Frontal cortex (tissue), 4 donors: ENCODE data around the gene PLEKHG2. TPM values are rescaled to one million over a fixed set of nuclear protein-coding genes. Genes with fewer than 3 reads are reported as not detected.

Experiments used
- DNase-seq, 2 donors: peaks; one replicate each; pipeline ENCODE4 v3.0.0; 2012; ENCODE audit warnings: low spot score in 2 of 2
- FAIRE-seq: peaks from 2 replicates; lab custom pipeline; 2012; peaks lifted over from hg19 to GRCh38; lab: Jason Lieb, UNC
- total RNA-seq: library from RNA; depleted of rRNA; stranded (reverse); fragments of >200 nt; gene quantifications from one replicate; pipeline ENCODE4 v1.2.3, GENCODE V29; 2014
- donor health status: control.
- donor health status: control.
- donor health status: control.

Gene PLEKHG2
- total RNA-seq, 1 donor from 2014 or later = 17.5 TPM

DNA sequence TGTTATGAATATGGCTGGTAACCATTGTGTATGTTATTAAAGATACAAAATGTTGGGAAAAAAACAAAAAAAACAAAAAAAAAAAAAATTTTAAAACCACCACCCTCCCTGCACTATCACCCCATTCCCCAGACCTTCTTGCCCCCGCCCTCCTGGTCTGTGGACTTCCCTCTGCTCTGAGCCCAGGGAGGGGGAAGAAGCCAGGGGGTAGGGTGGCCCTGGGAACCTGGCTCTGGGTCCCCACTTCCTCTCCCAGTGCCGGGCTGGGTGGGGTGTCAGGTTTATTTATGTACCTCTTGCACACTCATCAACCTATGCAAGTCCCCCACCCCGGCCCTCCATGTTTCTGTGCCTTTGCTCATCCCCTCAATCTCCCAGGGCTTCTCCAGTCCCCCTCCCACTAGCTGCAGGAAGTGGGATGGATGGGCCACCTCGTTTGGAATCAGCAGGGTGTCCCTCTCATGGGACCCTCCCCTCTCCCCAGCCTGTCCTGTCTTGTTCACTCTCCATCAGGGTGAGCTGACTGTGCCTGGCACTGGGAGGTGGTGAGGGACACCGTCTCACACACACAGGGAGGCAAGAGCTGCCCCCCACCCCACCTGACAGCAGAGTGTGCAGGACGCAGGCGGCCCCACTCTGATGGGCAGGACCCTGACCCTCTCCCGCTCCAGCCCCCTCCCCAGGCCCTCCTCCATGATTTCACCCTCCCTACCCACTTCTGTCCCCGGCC is 27.5 kb upstream of the PLEKHG2 start:
- FAIRE-seq = no peak
- DNase-seq = no peak

DNA sequence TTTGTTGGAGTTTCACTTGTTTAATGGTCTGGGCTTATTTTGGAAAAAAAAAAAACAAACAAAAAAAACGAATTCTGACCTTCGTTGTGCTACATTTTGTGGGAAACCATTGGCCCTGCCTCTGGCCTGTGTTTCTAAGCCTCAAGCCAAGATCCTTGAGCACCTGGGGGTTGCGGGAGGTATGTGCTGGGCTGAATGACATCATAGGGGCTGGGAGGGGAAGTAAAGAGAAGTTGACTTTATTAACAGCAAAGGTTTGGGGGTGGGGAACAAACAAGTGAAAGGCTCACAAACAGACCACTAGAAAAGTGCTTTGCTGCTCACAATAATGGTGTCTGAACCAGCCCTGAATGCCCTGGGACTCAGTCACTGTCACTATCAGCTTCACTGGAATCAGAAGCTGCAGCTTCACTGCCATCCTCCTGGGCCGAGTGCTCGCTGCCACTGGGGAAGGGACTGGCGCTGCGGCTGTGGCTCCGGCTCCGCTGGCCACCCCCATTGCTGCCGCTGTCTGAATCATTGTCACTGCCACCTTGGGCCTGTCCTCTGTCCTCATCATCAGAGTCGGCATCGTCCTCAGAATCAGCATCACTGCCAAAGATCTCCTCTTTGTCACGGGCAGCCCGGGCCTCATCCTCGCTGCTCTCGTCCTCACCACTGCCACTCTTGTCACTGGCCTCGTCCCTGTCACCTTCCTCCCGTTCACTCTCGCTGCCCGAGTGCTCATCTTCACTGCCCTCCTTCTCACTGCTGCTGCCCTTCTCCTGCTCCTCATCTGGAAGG is 26.6 kb upstream of the PLEKHG2 start:
- no peak for FAIRE-seq
- no peak for DNase-seq

DNA sequence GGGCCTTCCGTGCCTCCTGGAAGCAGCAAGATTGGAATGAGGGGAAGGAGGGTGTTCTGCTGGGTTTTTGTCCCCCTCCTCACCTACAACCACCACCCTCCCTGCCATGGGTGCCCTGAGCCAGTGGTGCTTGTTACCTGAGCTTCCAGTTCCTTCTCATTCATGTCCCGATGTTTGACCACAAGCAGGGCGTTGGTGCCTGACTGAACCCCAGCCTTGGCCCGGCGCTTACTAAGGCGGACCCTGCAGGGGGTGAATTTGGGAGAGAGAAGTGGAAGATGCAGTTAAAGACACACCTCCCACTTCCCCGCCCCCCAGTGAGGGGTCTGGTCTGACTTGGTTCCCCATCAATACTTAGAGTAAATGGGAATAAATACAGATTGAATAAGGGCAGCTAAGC is 25.9 kb upstream of the PLEKHG2 start:
- no peak for FAIRE-seq
- no peak for DNase-seq

DNA sequence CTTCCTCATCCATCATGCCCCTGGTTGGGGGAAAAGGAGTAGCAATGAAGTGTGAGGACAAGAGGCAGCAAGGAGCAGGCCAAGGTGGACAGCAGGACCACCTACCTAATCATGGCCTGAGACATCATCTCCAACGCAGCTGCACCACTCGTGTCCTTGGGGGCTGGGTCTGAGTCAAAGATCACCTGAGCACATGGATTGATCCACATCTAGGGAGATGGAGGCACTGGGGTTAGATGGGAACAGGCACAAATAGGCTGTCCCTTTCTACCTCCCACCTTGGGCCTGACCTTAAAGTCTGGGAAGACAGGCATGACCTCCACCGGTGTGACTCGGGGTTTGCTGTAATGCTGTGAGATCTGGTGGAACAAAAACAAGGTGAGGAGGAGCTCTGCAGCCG is 23.8 kb upstream of the PLEKHG2 start:
- DNase-seq (no peak), FAIRE-seq (no peak)

DNA sequence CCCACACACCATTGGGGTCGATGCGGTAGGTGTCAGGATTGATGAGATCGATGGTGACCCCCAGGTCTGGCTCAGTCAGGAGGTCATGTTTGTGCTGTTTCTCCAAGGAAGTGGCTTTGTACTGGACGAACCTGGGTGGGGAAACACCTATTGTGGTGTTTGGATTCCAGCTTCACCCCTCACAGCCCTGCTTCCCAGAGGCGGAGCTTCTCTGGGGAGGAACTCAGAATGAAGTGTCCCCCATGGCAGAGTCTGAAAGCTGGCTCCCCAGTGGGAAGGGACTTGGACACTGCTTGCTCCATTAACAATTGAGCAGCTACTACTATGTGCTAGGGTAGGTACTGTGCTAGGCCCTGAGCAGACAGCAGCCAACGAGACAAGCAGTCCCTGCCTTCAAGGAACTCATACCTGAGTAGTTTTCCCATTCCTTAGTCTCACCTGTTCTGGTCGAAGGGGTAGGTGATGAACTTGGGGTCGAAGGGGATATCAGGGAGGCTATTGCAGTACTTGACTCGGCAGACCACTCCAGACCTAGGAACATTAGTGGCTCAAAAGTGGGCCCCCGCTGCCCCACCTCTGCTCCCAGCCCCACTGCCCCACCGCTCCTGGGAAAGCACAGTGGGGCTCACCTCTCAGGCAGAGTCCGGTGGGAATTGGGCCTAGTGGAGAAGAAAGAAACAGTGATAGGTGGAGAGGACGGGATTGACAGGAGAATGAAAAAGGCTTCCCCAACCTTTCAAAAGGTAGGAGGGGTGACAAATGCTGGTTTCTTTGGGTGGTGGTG is 22.6 kb upstream of the PLEKHG2 start:
- DNase-seq (no peak), FAIRE-seq (no peak)

DNA sequence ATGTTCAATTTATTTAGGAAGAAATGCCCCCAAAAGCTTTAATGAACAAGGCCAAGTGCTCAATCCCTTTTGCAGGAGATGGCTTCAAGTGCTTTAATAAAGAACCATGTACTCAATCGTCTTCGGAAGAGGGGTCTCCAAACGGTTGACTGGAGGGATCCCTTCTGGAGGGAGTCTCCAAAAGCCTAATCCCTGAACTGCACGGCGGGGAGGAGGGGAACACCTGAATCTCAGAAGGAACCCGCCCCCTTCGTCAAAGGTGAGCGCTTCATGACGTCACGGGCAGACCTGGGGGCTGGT is 22.1 kb upstream of the PLEKHG2 start:
- DNase-seq (peak in 1 of 2 donors; percentile 74), FAIRE-seq (no peak)

DNA sequence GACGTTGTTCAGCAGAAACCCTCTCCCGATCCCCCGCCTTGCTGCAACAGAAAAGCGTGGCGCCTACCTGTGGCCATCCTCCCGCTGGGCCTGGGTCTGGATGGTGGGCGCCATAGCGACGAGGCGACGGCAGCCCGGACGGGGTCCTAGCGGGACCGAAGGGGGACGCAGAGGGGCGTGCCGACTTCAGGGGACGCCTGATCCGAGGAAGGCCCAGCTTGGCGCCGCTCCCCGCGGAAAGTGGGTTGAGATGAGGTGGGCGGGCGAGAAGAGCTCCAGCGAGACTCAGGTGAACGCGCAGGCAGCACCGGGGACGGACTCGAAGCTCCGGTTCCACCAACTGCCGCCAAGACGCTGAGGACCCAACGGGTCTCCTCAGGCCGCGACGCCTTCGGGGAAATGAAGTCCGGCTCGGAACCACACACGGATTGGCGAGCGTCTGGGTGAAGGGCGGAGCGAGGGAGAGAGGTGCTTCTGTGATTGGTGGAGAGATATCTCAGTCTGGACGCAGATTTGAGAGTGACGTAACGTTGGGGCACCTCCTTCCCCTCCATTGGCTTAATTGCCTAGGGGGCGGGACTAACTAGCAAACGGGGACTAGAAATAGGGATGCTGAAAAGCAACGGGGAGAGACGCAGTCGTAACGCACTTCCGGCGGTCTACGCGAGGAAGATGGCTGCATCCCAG is 21.6 kb upstream of the PLEKHG2 start, which contains the start of the genes MED29 and PAF1:
Gene MED29 (plus strand): TSS at position 628 of the 687 bp plus-strand sequence. CDS start 45 bp downstream, at position 673.
Gene PAF1 (minus strand): TSS at position 356 of the 687 bp plus-strand sequence. CDS start 242 bp downstream, at position 114.
- DNase-seq (peak; percentile 98 to 99), FAIRE-seq (peak; percentile 98)

DNA sequence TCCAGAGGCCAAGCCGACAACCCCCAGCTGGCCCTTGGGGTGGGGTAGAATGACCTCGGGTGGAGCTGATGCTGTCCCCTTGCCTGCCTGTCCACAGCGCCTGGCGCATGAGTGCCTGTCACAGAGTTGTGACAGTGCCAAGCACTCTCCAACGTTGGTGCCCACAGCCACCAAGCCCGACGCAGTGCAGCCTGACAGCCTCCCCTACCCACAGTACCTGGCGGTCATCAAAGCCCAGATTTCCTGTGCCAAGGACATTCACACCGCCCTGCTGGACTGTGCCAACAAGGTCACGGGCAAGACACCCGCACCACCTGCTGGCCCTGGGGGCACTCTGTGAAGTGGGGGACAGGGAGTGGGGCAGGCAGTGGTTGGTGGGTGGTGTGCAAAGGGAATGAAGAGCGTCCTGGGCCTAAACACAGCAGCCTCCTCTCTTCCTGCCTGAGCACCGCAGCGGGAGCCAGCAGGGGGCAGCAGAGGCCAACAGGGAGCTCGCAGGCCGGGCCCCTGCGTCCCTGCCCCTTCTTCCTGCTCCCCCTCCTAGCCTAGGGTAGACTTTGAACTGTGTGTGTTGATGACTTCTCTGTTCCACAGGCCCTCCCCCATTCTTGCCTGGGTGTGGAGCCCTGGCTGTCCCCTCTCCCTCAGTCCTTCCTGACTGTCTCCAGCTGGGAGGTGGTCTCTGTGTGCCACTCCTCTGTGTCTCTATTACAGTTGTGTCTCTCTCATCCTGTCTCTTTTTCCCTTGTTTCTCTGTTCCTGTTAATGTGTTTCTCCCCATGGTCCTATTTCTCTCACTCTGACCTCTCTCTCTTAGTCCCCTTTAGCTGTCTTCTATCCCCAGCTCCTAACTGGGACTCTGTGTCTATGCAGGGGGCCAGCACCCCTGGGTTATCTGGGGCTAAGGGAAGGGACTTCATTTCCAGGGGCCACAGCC is 14.8 kb upstream of the PLEKHG2 start:
- DNase-seq (peak; percentile 72 to 88), FAIRE-seq (no peak)

DNA sequence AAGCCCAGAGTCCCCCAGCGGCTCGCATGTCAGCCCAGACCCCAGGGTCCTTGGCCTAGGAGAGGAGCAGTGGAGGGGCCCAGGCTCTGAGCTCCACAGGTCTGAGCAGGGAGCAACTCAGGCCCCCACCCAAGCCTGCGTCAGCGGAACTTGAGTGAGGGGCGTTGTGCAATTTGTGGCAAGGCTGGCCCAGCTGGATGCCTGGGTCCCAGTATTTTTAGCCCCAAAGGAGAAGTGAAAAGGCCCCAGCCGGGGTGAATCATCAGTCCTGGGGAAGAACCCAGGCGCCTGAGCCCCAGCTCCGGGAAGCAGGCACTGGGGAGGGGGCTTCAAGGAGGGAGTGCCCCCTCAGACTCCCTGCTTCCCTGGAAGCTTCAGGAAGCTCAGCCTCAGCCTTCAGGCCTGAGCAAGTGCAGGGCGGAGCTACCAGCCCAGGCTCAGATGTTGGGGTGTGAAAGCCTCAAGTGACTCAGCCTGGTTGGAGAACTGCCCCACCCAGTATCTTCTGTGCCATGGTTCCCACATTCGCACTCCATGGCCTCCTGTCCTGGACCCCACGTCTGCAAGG is 14.1 kb upstream of the PLEKHG2 start:
- no peak for FAIRE-seq

DNA sequence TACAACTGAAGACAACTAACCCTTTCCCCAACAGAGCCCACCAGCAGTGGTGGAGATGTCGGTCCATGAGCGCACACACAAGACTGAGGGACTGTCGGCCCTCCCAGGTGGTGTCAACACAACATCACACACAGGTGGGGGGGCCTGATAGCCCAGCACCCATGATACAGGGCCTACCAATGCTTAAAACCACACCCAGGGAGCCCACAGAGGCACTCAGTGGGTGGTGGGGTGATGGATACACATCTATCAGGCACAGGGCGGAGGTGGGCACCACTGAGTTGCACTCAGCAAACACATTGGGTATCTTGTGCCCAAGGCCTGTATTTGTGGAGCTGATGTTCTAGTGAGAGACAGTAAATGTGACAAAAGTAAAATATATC is 12.8 kb upstream of the PLEKHG2 start:
- FAIRE-seq (no peak), DNase-seq (no peak)

More for the DNA sequence above, 14.1 kb upstream of the PLEKHG2 start:
- DNase-seq = no peak

DNA sequence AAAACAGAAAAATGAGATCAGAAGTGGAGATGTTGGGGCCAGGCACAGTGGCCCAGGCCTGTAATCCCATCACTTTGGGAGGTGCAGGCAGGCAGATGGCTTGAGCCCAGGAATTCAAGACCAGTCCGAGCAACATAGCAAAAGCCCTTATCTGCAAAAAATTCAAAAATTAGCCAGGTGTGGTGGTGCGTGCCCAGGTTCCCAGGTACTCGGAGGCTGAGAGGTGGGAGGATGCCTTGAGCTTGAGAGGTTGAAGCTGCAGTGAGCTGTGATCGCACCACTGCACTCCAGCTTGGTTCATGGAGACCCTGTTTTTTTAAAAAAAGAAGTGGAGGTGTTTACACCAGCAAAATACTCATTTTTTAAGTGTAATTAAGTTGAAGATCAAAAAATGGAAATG is 12.4 kb upstream of the PLEKHG2 start:
- no peak for DNase-seq
- no peak for FAIRE-seq

DNA sequence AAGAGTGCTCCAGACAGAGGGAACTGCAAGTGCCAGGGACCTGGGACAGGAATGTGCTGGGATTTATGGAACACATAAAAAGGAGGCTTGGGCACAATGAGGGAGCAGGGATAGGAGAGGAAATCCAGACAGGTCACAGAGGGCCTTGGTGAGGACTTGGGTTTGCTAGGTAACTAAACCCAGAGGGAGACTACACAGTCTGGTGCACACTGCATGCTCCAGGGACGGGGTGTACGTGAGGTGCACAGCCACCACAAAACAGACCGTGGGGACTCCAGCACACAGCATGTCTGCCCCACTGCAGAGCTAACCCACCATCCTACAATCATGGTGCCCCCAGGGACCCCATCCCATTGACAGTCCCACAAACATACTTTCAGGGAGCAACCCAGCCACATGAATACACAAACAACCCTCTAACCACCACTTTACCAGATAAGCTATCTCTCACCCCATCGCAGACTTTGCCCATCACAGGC is 11.4 kb upstream of the PLEKHG2 start:
- no peak for DNase-seq
- no peak for FAIRE-seq

DNA sequence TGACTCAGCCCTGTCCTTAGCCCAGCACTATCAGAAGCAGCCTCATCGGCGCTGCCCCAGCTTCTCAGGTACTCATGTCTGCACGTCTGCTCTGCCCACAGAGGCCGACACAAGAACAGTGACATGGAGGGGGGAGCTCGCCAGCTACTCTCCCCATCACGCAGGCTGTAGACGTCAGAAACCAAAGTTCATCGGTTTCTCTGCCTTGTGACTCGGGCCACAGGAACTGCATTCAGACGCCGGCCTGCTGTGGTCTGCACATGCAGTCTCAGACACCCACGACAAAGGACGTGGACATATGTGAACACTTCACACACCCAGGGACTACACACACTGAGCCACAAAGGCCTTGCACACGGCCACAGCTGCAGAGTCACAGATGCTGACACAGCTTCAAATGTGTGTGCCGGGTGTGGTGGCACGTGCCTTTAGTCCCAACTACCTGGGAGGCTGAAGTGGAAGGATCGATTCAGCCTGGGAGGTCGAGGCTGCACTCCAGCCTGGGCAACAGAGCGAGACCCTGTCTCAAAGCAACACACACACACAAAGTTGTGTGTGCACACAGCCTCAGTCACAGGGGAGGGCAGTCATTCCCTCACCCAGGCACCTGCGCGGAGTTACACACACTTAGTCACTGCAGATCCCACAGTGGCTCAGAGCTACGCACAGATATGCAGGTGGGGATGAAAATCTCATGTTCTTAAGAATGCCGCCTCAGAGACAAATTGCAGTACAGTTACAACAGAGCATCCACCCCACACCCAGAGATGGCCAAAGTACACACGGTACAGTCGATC is 10.7 kb upstream of the PLEKHG2 start:
- DNase-seq (no peak), FAIRE-seq (no peak)

DNA sequence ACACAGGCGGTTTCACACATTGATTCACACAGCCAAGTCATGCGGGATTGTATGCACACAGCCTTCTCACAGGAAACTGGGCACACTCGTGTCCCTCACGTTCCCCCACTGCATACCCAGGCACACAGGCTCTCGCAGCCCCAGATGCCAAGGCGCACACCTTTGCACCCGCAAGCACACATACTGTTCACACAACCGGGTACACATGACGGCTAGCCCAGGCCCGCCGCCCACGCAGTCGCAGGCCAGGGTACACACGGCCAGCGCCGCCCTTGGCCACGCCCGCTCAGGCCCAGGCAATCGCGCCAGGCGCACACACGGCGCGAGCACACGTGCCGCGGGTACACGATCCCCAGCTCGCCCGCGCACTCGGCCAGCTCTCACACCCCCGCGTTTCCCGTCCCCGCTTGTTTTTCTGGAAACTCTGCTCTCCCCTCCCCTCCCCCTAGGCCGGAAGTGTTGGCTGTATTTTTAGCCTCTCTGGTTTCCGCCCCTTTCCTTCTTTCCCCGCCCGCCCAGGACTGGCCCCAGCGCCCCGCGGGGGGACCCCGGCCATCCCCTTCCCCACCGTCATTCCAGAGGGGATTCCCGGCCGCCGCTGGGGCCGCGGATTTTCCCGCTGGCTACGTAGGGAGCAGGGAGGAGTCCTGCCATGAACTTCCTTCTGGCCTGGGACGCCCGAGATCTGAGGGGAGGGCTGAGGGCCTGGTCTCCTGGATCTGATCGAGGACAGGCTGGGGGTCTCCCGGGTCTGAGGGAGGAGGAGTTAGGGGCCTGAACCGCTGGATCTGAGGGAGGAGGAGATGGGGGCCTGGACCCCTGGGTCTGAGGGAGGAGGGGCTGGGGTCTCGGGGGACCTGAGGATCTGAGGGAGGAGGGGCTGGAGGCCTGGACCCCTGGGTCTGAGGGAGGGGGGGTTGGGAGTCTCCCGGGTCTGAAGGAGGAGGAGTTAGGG is 9.8 kb upstream of the PLEKHG2 start:
- DNase-seq = peak; percentile 67 to 84
- FAIRE-seq = no peak

DNA sequence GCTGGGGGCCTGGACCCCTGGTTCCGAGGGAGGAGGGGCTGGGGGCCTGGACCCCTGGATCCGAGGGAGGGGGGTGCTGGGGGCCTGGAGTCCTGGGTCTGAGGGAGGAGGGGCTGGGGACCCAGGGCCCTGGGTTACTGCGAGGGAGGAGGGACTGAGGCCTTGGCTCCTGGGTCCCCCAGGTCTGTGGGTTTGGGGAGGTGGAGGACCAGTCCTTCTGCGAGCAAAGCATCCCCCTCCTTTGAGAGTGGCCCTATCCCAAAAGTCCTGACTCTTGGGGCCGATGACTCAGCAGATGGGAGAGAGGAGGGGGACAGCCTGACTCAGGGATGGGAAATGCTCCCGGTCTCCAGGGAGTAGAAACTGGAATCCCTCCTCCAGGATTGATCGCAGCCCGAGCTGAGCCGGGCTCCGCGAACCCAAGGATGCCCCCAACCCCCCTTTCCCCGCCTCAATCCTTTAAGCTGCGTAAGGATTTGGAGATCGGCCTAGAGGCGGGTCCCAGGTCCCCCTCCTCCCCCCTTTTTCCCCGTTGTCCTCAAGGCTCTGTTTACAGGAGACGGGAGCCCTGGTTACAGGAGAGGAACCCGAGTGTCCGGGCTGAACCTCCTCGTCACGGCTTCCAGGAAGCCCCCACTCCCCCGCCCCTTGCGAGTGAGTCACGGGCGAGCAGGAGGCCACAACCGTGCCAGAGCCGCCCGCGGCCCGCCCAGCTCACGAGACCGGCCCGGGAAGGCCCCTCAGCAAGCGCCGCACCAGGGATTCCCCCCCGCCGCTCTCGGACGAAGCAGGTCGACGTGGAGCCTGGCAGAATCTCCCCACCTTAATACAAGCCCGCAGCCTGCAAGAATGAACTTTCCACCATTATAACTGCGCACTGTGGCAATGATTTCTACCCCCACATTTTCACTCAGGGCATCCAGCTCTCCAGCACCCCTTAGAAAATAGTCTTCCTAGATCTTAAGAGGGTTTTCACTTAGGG is 8.8 kb upstream of the PLEKHG2 start:
- DNase-seq (peak; percentile 75 to 84), FAIRE-seq (no peak)
